GM12874 (cell line): ENCODE measurements around the gene PALM.

ENCODE experiments used
- CTCF ChIP-seq: IDR thresholded peaks from 2 replicates; pipeline ENCODE4 v1.5.1; 2011; ENCODE audit warnings: low read depth, mild to moderate bottlenecking, control low read depth, low read length, moderate library complexity; ENCODE audit not compliant: insufficient read depth

PALM gene

GRCh38 chr19:796692-797527 lies 88.2 kb downstream of the PALM start, which contains the start of gene PTBP1:
TSS of gene PTBP1 (plus strand) at chr19:797452. CDS start at chr19:797498, 46 bp downstream.
- TF ChIP-seq CTCF = no peak
